Measurements from ENCODE around the gene DGLUCY.
"Not testable (repeated sequence)": the region's sequence is repeated elsewhere in the genome, so short reads cannot be mapped to it uniquely, and the experiment has no call there.

DGLUCY gene

DNA sequence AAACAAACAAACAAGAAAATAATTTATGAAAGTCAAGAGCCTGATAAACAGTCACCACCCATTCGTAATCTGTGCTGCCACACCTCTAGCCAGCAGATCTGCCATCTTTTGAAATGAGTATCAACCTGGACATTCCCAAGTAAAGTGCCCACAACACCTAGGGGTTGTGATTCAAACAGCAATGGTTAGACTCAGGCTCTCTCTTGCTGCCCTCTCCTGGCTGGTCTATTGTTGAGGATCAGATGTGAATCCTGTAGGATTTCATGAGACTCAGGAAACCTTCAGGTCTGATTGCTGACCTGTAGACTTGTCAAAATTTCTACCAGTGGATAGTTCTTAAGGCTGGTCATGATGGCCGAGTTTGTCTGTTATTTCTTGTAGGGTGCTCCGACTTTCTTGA, 26.8 kb downstream of the DGLUCY start:
- no peak for DNase-seq

DNA sequence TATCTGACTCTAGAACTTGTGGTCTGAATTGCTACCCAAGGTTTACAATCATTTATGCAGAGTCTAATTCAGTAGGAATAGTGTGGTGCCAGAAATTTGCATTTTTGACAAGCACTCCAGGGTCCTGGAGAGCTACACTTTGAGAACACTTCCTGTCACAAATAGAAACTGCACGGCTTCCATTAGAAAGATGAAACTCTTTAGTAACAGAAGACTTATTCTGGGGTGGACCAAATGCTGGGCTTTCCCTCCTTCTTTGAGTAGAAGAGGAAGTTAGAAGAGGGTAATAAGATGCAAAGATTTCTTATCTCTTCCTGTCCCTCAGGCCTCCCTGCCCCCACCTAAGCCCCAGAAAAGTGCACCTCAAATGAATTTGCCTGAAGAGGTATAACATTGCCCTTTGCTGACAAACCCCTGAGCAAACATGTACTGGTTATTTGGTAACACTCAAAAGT, 28.4 kb downstream of the DGLUCY start:
- DNase-seq = peak in 1 of 2 donors; percentile 8

DNA sequence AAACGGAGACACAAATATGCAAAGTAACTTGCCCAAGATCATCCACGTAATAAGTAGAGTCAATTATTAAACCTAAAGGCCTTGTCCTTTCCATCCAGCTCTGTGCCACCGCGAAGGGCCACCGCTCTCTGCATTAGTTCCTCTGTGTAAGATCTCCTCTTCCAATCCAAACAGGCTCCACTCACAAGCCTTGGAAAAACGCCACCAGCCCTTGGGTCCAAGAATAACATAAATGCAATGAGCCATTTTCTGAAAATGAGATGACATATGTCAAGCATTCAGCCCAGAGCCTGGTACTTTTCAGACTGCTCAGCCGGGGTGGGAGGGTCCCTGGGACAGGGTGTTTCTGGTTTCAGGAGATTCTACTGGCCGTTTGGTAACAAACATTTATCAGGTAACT, 30.0 kb downstream of the DGLUCY start:
- DNase-seq = no peak

DNA sequence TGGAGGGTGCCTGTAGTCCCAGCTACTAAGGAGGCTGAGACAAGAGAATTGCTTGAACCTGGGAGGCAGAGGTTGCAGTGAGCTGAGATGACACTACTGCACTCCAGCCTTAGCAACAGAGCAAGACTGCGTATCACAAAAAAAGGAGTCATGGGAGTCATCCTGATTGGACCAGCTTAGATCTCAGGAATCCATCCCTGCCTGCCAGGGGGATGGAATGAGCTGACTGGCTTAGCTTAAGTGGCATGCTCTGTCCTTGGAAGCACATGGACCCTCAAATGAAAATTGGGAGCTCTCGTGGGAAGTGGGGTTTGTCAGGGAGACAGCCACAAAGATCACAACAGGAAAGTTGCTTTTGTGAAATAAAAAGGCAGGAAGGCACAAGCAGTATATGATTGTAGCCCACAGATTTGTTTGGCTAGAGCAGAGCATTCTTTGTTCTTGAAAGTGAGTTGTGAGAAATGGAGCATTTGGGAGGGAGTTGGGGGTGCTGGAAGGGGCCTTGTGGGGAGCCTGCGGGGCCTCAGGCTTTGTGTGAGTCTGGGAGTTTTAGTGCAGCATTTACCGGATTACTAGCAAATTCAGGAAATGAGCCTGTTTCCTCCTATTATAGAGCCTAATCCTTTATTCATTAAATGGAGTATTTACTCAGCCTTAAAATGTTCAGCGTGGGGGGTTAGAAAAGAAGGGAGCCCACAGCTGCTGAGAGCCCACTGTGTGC, 30.7 kb downstream of the DGLUCY start:
- DNase-seq = no peak

DNA sequence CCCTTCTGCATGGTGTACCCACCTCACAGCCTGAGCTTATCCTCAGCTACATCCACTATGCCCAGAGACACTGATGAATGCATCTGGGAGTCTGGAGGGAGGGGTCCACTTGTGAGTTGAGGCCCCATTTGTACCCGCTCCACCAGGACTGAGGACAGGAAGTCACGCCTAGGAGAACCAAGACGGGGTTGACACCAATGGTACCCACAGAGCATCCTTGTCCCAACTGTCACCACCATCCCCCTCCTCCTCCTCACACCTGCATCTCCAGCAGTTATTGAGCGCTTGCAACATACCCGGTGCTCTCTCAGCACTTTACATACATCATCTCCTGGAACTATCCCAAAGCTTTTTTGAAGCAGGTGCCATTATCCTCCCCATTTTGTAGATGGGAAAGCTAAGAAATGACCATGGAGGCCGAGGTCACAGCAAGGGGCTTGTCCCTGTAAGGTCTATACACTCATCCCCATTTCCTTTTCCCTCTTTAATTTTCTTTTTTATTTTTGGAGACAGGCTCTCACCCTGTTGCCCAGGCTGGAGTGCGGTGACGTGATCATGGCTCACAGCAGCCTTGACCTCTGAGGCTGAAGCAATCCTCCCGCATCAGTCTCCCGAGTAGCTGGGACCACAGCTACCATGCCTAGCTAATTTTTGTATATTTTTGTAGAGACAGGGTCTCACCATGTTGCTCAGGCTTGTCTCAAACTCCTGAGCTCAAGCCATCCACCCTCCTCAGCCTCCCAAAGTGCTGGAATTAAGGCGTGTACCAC, 31.7 kb downstream of the DGLUCY start:
- DNase-seq = no peak

DNA sequence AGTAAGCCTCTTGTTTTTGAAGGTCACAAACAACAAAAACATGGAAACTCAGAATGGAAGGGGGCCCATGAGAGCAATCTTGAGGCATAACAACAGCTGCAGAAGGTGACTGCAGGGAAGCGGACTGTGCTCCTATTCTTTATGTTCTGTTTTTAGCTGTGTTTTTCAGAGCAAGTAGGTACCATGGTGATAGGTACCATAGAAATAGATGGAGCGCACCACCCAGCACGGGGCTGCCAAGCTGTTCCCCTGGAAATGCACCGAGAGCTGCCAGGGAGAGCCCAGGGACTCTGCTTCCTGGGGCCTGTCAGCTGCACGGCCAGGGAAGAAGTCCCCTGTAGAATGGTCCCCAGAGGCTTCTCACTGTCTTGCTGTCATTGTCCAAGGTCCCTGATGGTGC, 32.8 kb downstream of the DGLUCY start:
- no peak for DNase-seq

DNA sequence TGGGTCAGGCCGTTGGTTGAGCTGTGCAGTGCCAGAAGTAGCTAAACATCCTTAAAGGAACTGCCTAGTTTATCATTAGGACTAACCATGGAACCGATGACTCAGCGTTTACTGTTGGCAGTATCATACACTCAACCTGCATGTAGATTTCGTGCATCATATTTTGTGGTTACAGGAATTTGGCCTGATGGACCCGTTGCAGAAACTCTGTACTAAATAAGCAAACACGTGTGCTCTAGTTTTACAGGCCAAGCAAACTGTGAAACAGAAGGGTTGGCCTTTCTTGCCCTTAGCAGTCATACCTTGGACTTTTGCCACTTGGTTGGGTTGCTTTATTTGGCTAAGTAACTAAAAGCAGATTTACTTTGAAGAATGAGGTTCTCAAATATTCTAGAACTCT, 35.6 kb downstream of the DGLUCY start:
- no peak for DNase-seq

DNA sequence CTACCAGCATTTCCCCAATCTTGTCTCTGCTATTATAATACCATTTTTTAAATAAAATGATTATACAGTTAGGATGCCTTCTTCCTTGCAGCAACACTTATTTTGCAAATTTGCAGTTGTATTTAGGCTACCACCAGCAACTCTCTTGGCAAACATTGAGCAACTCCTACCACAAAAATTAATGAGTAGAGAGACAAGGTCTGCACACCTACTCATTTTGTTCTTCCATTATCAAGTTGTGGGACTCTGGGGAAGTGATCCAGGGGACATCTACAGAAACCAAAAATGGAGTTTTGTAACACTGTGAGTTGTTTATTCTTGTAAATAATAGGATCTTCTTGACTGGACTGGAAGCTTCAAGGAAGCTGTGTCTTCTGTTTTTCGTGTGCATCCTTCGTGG, 38.6 kb downstream of the DGLUCY start:
- DNase-seq = no peak

DNA sequence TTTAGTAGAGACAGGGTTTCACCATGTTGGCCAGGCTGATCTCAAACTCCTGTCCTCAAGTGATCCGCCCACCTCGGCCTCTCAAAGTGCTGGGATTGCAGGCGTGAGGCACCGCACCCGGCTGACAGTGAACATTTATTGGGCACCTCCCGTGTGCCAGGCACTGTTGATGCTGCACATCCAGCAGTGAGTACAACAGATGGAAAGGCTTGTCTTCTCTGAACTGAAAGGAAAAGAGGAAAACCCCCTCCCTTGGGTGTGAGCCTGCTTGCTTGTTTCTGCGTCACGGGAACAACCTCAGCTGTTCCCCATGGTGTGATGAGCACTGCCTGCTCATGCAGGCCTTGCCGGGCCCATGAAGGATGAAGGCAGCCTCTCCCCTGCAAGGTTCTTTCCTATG, 39.5 kb downstream of the DGLUCY start:
- DNase-seq = no peak

DNA sequence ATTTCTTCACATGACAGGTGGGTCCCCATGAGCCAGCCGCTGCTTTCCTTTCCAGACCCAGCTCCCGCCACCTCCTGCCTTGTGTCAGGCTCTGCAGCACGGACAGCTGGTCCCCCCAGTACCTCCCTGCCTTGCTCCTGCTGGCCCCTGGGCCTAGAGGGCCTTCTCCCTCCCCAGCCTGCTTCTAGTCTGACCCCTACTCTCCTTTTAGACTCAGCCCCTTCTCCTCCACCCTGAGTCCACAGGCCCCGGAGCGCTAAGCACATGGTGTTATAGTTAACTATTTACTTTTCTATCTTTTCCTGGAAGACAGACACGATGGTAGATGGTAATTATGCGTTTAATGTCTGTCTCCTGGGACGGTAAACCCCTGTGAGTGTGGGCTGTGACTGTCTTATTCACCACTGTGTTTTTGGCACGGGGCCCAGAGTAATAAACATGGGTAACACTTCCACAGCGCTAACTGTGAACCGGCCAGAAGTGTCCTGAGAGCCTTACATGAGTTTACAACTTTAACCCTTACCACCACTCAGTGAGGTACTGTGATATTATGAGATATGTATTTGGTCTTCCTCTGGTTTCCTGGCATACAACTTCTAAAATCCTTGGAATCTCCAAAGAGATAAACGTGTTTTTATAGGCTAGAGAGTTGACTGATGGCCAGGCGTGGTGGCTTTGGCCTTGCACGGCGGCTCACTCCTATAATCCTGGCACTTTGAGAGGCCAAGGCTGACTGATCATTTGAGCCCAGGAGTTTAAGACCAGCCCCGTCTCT, 41.2 kb downstream of the DGLUCY start:
- DNase-seq = peak in 1 of 2 donors; percentile 21

DNA sequence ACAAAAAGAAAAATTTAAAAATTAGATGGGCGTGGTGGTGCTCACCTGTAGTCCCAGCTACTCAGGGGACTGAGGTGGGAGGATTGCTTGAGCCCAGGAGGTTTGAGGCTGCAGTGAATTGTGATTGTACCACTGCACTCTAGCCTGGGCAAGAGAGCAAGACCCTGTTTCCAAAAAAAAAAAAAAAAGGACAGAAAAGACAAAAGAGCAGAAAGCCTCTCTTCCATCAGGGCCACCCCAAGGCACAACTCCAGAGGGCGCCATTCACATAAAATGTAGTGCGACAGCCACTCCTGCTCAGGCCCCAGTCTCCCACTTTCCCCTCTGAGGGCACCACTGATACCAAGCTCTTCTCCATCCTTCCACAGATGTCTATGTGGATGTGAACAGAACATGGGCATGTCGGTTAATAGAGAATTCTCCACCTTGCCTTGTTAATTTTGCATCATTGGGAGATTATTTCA, 41.8 kb downstream of the DGLUCY start:
- DNase-seq = peak in 1 of 2 donors; percentile 14

DNA sequence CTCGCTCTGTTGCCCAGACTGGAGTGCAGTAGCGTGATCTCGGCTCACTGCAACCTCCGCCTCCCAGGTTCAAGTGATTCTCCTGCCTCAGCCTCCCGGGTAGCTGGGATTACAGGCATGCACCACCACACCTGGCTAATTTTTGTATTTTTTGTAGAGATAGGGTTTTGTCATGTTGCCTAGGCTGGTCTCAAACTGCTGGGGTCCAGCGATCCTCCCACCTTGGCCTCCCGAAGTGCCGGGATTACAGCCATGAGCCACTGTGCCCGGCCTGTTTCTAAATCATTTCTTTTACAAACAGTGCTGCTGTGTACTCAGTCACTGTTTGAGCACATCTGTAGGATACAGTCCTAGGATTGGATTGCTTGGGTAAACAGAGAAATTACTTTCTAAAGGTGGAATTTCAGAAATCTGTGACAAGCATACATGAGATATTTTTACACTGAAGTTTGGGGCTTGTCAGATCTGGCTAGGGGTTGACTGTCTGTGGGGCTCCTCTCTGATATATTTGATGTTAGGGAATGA, 42.3 kb downstream of the DGLUCY start:
- DNase-seq = not testable (repeated sequence)

DNA sequence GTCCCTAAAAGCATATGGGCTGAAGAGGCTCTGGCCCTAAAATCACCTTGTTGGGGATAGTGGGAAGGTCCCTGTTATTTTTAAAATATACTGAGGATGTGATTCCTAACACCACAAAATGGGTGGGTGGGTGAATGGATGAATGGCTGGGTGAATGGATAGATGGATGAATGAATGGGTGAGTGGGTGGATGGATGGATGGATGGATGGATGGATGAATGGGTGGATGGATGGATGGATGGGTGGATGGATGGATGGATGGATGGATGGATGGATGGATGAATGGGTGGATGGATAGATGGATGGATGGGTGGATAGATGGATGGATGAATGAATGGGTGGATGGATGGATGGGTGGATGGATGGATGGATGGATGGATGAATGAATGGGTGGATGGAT, 43.0 kb downstream of the DGLUCY start:
- DNase-seq = not testable (repeated sequence)

DNA sequence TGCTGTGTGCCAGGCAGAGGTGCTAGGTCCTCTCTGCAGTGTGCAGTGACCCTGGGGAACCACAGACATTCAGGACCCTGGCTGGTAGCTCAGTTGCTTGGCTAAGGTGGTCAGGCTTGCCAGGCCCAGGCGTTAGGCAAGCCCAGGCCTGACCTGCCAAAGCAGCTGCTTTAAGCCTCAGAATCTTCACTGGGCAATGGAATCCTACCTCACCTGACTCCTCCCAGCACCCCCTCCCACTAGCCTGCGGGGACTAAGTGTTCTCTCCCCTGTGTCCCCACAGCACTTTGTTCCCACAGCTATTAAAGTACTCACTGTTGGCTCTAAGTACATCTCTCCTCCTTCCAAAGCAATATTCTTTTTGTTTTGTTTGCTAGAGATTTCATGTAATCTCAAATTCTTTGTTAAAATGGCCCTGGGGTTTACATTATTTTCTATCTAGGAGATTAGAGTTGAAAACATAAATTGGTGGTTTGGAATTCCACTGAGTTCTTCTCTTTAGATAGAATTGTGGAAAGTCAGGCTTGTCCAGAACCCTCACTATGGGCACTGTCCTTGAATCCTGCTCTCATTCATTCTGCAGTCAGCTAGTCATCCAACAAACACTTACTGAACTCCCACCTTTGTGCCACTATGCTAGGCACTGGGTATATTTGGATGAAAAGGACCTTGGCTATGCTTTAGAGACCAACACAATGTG, 44.4 kb downstream of the DGLUCY start:
- DNase-seq = no peak

DNA sequence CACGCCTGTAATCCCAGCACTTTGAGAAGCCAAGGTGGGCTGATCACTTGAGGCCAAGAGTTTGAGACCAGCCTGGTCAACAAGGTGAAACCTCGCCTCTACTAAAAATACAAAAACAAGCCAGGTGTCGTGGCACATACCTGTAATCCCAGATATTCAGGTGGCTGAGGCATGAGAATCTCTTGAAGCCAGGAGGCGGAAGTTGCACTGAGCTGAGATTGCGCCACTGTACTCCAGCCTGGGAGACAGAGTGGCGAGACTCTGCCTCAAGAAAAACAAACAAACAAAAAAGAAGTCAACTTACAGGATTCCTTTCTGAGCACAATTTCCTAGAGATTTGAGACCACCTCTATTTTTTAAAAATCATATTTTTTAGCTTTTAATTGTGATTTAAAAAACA, 45.3 kb downstream of the DGLUCY start:
- DNase-seq = no peak

DNA sequence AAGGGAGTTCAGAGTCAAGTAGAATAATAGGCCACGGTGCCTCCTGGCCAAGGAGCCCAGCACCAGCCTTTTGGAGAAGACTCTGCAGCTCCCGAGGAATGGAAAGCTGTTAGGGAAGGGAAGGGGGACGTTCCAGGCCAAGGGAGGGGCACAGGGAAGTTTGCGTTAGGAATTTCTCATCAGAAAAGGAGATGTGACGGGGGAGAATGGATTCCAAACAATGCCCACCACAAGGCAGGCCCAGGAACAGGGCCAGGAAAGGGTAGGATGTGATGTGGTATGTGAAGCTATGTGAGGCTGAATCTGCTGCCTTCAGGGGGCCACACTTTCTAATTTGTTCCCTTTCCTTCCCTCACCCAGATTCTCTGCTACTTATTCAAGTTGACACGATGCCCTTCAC, 46.0 kb downstream of the DGLUCY start:
- no peak for DNase-seq

DNA sequence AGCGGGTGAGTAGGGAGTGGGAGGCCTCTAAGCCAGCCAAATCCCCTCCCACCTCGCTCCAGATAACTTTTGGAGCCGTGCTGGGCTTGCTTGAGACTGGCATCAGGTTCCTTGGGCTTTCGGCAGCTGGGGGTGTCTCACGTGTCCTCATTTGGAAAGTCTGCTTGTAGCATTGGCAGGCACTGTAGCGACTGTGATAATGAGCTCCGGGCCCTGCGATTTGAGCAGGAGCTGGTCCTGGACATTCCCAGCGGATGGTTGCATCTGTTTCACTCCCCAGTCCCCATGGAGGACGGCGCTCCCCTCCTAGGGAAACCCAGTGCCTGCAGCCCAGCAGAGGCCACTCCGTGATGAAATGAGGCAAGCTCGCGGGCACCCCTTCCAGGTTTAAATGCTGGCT, 49.4 kb downstream of the DGLUCY start:
- no peak for DNase-seq

DNA sequence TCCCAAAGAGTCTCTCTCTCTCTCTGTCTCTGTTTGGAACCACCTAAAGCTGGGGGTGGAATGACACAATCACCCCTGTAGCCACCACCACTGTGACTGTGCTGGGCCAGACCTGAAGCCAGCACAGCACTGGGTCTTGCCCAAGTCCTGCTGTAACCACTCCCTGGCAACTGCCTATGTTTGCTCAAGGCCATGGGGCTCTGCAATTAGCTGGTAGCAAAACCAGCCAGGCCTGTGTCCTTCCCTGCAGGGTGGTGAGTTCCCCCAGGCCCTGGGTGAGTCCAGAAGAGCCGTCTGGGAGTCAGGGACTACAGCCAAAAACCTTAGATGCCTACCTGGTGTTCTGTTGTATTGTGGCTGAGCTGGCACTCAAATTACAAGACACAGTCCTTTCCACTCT, 50.8 kb downstream of the DGLUCY start:
- DNase-seq = no peak

DNA sequence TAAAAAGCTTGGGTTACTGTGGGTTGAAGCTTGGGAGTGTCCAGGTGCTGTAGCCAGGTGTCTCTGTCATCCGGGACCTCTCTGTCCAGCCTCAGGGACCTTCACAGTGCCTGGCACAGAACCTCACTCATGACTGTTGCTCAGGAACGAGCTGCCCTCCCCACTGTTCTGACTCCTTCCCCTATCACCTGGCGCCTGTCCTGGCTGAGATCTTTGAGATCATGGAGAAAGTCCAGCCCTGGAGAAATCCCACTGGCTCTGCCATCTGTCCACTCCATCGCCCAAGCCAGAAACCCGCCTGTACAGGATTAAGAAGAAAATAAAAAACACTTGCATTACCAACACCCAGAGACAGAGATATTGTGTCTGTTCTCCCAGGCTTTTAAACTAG, 53.5 kb downstream of the DGLUCY start:
- no peak for DNase-seq

DNA sequence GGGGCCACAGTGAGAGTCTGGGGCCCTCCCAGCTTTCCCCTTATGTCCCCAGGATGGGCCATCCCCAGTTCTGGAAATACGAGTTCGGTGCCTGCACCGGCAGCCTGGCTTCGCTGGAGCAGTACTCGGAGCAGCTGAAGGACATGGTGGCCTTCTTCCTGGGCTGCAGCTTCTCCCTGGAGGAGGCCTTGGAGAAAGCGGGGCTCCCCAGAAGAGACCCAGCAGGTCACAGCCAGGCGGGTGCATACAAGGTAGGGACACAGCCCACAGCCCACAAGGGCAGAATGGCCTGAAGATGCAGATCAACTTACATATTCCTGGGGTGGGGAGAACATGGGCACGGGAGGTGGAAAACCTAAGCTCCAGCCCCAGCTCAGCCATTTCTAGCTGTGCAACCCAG, 56.1 kb downstream of the DGLUCY start:
- DNase-seq = no peak

DNA sequence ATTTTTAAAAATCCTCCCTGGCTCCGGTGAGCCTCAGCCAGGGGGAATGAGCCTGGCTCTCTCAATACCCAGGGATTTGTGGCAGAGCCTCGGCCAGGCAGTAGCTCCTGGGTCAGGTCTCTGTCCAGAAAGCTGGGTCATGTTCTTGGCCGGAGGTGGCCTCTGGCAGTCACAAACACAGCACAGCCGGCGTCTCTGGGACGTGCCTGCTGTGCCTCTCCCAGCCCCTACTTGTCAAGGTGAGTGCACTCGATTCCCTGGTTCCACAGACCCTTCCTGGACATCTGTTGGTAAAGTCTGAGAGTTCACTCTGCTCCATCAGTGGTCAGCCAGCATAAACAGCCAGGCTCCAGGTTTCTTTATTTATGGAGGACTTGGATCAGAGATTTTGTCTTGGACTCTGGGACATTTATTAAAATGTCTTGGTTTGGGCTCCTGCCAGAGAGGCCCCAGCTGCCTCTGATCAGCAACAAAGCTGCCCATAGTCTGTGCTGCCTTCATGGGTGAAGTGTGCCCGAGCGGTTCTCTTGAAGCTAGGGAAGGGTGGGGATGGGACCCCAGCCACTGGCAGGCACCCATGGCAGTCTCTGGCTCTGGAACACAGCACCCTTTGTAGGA, 56.7 kb downstream of the DGLUCY start:
- DNase-seq = no peak

DNA sequence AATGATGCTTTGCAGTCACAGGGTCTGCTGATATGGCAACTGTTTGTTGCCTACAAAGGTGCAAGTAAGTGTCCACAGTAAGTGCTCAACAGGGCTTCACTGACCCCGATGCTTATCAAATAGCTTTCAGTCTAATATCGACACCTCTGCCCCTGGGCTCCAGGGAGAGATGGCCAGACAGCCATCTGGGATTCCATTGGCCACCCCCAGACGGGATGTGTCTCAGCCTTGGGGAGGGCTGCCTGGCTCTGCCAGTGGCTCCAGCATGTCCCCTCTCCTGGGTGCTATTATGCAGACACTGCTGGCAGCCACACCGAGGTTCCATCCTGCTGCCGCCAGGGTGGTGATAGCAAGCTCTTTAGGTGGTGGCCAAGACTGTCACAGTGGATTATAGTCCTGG, 57.4 kb downstream of the DGLUCY start:
- DNase-seq = no peak
